ENCODE measurements around the gene PPP1R9B.
A peak's percentile ranks its signal among the peaks of the same experiment; 100 is the strongest.

PPP1R9B gene

DNA sequence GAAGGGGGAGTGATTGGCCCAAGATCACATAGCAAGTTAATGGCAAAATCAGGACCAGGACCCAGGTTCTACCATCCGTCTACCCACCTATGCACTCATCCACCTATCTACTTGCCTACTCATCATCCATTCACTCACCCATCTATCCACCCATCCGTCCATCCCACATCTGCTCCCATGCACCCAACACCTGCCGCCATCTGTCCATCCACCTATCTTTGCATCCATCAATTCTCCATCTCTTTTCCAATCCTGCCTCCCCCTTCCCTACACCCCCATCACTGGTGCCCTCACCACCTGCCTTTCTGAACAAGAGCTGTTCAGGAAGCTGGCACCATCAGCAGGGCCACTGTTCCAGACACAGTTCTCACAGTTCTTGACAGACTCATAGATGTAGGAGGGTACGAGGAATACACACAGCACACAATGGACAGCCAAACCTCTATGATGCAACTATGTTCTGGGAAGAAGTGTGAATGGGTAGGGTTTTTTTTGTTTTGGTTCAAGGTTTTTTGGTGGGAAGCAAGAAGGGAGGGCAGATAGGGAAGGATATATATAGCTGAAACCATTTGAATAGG, 25.0 kb downstream of the PPP1R9B start:
- no peak for DNase-seq (ENCODE audit: low read depth, low spot score)

DNA sequence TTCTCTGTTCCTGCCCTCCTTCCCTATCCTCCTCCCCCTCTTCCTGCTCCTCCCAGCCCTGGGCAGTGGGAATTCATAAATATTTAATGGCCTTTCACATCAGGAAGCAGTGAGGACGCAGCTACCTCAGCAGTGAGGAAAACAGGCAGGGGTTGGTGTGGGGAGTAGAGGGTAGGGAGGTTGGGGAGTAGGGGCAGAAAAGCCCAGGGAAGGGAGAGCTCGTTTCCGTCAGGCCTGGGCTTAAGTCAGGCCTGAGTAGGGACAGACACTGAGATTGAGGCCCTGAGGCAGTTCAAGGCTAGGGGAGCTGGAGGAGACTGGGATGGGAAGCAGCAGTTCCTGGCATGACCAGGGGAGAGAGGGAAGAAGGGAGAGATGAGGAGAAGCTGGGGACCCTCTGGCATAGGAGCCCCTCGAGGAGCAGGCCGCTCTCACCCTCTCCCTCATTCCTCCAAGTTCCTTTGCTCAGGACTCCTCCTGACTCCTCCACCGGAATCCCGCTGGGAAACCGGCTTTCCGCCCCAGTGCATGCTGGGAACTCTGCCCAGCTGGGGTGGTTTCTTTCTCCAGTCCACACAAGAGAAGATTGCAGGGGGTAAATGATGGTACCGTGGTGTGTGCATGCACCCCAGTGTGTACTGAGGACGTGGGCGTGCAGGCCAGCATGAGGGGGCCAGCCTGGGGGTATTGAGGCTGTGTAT, 26.7 kb downstream of the PPP1R9B start:
- peak; percentile 82 for DNase-seq (ENCODE audit: low read depth, low spot score)

- DNase-seq (ENCODE audit: low read depth, low spot score) = no peak
These were observed 27.5 kb downstream of the PPP1R9B start for GRCh38 chr17:50122945-50123344.

DNA sequence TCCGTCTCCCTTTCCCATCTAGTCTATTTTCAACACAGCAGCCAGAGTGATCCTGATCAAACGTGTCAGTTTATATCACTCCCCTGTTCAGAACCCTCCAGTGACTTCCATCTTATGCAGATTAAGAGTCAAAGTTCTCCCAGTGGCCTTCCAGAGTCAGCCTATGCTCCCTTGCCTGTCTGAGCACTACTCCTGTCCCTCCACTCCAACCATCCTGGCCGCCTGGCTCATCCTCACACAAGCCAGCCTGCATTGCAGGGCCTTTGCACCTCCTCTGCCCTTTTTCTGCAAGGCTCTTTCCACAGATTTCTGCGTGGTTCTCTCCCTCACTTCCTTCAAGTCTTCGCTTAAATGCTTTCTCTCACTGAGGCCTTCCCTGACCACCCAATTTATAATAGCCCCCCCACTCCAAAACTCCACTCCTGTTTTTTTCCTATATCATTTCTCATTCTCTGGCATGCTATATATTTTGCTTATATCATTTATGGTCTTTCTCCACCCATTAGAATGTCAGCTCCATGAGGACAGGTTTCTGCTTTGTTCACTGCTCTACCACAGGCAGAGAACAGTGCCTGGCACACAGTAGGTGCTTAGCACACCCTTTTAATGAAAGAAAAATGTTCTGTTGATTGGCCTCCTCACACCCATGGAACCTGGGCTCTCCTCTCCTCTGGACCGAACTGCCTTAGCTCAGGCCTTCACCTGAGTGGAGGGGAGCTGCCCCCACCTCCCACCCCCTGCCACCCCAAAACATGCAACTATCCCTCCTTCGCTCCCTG, 29.8 kb downstream of the PPP1R9B start:
- DNase-seq (ENCODE audit: low read depth, low spot score) = no peak

GRCh38 chr17:50118828-50119218, 31.7 kb downstream of the PPP1R9B start:
- DNase-seq (ENCODE audit: low read depth, low spot score) = no peak

DNA sequence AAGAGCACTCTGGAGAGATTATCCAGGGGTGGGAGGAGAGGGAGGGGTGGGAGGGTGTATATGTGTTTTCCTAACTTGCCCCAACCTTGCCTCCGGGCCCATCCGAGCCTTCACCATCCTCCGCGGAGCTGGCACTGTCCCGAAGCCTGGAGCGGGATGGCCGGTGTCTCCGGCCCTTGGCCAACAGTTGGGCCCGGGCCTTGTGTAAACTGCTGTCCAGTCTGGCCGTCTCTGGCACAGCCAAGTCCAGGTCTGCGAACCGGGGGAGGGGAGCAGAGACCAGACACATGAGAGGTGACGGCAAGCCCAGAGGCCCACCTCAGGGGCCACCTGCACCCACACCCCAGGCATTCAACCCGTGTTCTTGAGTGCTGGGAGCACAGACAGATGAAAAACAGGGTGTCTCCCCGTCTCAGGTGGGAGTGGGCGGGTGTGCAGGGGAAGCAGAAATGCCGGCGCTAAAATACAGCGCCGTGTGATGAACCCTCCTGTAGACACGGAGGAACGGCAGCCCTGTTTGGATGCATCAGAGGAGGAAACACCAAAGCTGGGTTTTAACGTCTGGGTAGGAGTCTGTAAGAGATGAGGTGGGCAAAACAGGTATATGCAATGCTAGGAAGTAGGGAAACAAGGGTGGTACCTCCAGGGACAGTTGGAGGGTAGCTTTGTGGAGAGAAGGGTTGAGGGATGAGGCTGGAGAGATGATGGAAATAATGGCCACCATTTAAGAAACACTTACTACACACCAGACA, 32.2 kb downstream of the PPP1R9B start:
- no peak for DNase-seq (ENCODE audit: low read depth, low spot score)

DNA sequence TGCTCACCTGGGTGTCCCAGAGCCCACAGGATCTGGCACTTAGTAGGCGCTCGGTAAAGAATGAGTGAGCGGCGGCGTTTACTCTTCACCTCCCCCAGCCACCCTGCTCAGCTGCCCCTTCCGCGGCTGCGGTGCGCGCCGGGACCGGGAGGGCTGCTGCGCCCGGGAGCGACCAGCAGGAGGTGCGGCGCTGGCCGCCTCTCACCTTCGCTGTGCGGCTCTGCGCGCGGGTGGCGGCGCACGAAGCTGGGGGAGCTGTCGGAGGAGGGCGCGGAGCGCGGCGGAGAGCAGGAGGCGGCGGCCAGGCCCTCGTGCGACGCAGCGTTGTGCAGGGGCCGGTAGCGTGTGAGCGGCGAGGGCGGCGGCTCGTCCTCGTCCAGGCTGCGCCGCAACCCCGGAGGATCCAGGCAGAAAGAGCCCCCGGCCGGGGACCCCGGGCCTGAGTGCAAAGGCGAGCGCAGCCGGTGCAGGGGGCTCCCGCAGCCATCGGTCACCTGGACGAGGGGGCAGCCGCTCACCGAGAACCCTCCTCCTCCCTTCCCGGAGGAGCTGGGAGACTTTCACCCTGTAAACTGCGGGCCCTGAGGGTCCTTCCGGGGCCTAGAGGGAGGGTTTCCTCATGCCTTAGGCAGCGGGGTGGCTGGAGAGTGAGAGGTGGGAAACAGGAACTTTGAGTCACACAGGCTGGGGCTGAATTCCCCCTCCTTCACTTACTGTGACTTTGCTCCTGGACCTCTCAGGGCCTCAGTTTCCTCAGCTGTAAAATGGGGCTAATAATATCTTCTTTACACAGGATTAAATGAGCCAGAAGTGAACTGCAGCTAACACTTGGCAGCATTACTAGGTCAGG, 33.0 kb downstream of the PPP1R9B start:
- DNase-seq (ENCODE audit: low read depth, low spot score) = peak; percentile 89

DNA sequence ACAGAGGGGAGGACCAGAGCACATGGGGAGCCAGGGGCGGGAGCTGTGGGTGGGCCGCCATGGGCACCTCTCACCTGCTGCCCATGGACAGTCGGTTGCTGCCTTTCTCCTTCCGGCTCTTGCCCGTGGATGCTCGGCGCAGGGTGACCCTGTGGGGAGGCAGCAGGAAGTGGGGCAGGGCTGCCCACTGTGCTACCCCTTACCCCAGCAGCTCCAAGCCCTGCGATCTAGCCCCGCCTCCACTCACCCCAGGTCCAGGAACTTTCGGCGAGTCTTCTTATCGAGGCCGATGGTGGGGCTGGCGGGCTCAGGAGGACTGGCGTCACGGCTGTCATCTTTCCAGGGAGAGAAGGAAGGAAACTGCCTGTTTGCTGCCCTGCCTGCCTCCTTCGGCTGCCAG, 34.7 kb downstream of the PPP1R9B start:
- DNase-seq (ENCODE audit: low read depth, low spot score) = no peak

DNA sequence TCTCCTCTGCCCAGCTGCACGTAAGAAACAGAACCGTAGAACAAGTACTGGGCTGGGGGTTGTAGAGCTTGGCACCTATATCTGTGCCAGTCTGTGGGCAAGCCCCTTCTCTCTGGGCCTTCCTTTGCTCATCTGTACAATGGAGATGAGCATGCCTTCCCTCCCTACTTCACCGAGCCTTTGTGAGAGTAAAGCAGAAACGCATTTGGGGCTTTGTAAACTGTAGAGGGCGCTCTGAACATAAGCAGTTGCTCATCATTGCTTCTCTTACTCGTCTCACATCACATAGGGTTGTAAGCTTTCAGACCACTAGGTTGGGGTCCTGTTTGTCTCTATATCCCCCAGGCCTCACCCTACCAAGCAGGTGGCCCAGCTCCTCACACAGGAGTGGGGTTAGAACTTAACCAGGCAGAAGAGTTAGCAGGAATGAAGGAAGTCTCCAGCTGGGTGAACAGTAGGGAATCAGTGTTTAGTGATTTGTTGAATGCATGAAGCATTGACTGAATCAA, 35.6 kb downstream of the PPP1R9B start:
- peak; percentile 74 for DNase-seq (ENCODE audit: low read depth, low spot score)

DNA sequence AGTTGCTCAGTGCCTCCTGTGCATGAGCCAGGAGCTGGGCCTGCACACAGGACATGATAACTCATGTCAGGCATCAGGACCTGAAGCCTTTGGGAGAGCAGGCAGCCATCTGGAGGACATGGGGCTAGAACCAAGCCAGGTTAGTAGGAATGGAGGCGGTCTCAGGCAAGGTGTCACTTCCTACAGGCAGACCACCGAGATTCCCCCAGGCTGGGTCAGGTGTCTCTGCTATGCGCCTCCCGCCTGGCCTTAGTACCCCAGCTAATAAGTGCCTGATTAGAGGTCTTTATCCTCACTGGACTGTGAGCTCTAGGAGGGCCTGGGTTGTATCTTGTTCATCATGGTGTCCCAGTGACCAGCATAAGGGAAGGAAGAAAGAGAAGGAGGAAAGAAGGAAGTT, 36.1 kb downstream of the PPP1R9B start:
- no peak for DNase-seq (ENCODE audit: low read depth, low spot score)

DNA sequence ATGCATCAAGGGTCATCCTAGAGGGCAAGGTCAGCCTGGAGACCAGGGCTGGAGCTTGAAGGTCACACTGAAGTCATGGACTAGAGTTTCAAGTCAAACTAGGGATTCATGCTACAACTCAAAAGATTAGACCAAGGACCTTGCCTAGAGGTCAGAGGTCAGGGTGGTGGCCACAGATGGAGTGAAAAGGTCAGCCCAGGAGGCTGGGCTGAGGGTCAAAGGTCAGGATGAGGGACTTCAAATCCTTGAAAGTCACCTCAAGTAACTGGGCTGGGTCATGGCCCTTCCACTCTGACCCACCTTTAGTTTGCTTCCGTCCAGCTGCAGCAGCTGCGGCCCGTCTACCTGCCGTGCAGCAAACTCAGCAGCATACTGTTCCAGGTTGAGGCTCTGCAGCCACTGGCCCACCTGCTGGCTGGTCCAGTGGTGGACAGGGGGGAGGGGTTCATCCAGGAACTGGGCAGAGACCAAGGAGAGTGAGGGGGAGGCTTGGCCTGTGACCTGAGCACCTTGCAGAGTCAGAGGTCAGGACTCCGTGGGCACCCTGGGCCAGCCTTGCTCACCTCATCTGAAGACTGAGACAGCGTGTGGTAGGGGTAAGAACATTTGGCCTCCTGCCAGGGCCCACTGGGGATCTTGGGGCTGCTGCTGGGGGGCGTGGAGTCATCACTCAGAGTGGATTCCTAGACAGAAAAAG, 36.7 kb downstream of the PPP1R9B start:
- no peak for DNase-seq (ENCODE audit: low read depth, low spot score)

- DNase-seq (ENCODE audit: low read depth, low spot score) = no peak
These were observed 37.8 kb downstream of the PPP1R9B start for GRCh38 chr17:50112694-50113093.

GRCh38 chr17:50111673-50112655, 38.5 kb downstream of the PPP1R9B start:
- DNase-seq (ENCODE audit: low read depth, low spot score) = peak; percentile 33

DNA sequence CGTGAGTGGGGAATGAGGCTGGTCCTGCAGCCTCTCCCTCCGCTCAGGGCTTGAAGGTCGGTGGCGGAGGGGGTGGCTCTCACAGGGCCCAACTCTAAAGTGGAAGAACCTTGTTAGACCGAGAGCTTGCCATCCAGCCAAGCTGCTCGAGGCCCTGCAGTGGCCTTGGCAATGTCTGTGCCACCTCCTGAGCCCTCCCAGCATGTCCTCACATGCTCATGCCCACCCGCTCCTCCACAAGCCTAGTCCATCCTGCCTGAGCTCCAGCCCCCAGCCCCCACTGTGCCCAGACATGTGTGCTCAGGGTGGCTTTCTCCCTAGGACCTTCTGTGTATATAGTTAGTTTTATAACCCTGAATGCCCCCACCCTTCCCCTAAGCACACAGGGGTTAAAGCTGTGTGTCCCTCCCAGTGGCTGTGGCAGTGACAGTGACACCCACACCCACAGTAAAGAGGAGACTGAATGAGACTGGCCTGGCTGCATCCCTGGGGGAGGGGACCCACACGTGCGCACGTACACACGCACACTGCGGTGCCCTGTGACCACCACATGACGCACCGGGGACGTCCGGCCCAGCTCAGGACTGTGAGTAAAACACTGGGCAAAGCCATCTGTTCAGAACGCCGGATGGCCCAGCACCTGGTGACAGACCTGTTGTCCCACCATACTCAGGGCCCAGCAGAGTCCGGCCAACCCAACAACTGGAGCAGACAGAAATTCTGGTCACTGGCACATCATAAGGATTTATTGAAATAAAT, 39.7 kb downstream of the PPP1R9B start:
- DNase-seq (ENCODE audit: low read depth, low spot score) = no peak

GRCh38 chr17:50109785-50110184, 40.7 kb downstream of the PPP1R9B start:
- no peak for DNase-seq (ENCODE audit: low read depth, low spot score)

DNA sequence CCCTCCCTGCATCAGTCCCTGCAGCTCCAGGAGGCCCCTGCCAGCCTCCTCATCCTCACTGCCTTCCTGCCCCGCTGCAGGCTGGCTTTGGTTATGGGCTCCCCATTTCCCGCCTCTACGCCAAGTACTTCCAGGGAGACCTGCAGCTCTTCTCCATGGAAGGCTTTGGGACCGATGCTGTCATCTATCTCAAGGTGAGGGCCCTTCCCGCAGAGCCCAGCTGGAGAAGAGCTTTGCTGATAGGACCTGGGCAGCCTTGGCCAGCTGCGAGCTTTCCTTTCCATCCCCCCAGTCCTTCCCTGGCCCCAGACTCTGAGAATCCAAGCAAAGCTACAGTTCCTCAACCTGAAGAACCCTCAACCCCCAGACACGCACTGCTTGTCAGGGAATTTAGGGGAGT, 41.3 kb downstream of the PPP1R9B start:
- no peak for DNase-seq (ENCODE audit: low read depth, low spot score)

GRCh38 chr17:50108556-50108955, 41.9 kb downstream of the PPP1R9B start:
- DNase-seq (ENCODE audit: low read depth, low spot score) = no peak

GRCh38 chr17:50107790-50108414, 42.6 kb downstream of the PPP1R9B start:
- DNase-seq (ENCODE audit: low read depth, low spot score) = no peak
